Mesothelial cell of epicardium (in vitro differentiated cells): ENCODE data around the gene TMEM132C. TPM values are rescaled to one million over a fixed set of nuclear protein-coding genes. Genes with fewer than 3 reads are reported as not detected.

Experiments used
- DNase-seq, 2 experiments: peaks; one replicate each; pipeline ENCODE4 v3.0.0; 2021; ENCODE audit warnings: low spot score in 2 of 2; ENCODE audit not compliant: unreplicated experiment in 2 of 2
- H3K27ac Mint-ChIP-seq: 2 replicates; pipeline ENCODE4 v1.8.0; 2021; ENCODE audit warnings: mixed read lengths
- H3K27me3 Mint-ChIP-seq: 2 replicates; pipeline ENCODE4 v1.8.0; 2021; ENCODE audit warnings: low read depth, mixed read lengths
- H3K36me3 Mint-ChIP-seq: 2 replicates; pipeline ENCODE4 v1.8.0; 2021; ENCODE audit warnings: mixed read lengths
- H3K4me1 Mint-ChIP-seq: 2 replicates; pipeline ENCODE4 v1.8.0; 2021; ENCODE audit warnings: mixed read lengths
- H3K4me3 Mint-ChIP-seq: 2 replicates; pipeline ENCODE4 v1.8.0; 2021; ENCODE audit warnings: mild to moderate bottlenecking, moderate library complexity, mixed read lengths
- H3K9me3 Mint-ChIP-seq: 2 replicates; pipeline ENCODE4 v1.8.0; 2021; ENCODE audit warnings: mixed read lengths
- total RNA-seq: library from RNA; stranded (reverse); gene quantifications from 3 replicates; pipeline ENCODE4 v1.2.1, GENCODE V29; 2021
- TF ChIP-seq, protein P1 (sequence below): fragments of 200-600 bp; sonication (generic); IDR thresholded peaks from one replicate; pipeline ENCODE4 v1.5.0; 2021; ENCODE audit warnings: antibody characterized with exemption; ENCODE audit not compliant: unreplicated experiment

The TMEM132C gene
- total RNA-seq, 1 donor from 2014 or later: 25.5 TPM

- H3K4me3 Mint-ChIP-seq: no peak overlapping the region
- no peak for DNase-seq
- H3K4me1 Mint-ChIP-seq: peaks cover 45% of the 10 kb centered on the region
- H3K9me3 Mint-ChIP-seq: no peaks in the 10 kb centered on the region
- no peaks in the 10 kb centered on the region for H3K36me3 Mint-ChIP-seq
- TF ChIP-seq, protein P1, sequence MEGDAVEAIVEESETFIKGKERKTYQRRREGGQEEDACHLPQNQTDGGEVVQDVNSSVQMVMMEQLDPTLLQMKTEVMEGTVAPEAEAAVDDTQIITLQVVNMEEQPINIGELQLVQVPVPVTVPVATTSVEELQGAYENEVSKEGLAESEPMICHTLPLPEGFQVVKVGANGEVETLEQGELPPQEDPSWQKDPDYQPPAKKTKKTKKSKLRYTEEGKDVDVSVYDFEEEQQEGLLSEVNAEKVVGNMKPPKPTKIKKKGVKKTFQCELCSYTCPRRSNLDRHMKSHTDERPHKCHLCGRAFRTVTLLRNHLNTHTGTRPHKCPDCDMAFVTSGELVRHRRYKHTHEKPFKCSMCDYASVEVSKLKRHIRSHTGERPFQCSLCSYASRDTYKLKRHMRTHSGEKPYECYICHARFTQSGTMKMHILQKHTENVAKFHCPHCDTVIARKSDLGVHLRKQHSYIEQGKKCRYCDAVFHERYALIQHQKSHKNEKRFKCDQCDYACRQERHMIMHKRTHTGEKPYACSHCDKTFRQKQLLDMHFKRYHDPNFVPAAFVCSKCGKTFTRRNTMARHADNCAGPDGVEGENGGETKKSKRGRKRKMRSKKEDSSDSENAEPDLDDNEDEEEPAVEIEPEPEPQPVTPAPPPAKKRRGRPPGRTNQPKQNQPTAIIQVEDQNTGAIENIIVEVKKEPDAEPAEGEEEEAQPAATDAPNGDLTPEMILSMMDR: no peak
- no peak overlapping the region for H3K27ac Mint-ChIP-seq
- peaks cover 57% of the 10 kb centered on the region for H3K27me3 Mint-ChIP-seq
These were observed 98.1 kb downstream of the TMEM132C start for GRCh38 chr12:128365032-128365431.

DNA sequence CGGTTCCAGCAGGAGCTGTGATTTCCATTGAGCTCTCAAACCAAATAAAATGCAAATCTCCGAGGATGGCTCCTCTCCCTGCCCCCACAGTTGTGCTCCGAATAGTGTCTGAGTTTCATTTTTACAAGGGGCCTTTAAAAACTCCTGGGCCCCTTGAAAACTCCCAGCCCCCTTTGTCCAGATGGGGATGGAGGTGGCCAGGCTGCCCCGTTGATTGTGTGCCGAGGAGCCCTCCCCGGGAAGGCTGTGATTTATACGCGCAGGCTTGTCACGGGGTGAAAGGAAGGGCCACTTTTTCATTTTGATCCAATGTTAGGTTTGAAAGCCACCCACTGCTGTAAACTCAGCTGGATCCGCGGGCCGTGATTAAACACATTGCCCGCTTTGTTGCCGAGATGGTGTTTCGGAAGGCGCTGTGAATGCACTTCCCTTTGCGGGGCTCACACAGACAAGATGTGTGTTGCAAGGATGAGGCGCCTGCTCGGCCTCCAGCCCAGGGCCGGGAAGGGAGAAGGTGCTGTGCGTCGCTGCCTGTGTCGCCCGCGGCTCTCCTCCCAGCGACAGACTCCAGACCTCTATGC, 98.8 kb downstream of the TMEM132C start:
- Mint-ChIP-seq H3K4me3 (peak overlapping the region; percentile 57), H3K27me3 (peaks cover 55% of the 10 kb centered on the region), H3K4me1 (peaks cover 44% of the 10 kb centered on the region), H3K27ac (peak overlapping the region; percentile 85), H3K9me3 (no peaks in the 10 kb centered on the region), H3K36me3 (no peaks in the 10 kb centered on the region)
- DNase-seq: peak in 1 of 2 experiments; percentile 40
- TF ChIP-seq, protein P1: no peak

DNA sequence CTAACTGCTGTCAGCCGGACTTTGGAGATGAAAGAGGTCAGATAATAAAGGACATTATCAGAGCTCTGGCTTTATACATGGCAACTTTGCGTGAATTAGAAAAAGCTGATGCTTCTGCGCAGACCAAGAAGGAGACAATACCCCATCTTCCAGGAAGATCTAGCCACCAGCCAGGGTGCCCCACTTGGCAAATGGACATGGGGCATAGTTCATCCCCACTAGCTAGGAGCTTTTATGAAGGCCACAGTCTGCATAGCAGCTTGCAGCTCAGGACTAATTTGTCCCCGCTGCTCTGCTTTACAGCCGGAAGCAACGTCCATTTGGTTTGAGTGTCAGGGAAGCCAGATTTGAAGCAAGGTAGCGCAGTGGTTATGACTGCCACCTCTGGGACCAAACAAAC, 101.0 kb downstream of the TMEM132C start:
- TF ChIP-seq, protein P1: no peak
- H3K27ac Mint-ChIP-seq: no peak overlapping the region
- no peaks in the 10 kb centered on the region for H3K9me3 Mint-ChIP-seq
- DNase-seq: no peak
- no peaks in the 10 kb centered on the region for H3K36me3 Mint-ChIP-seq
- peaks cover 27% of the 10 kb centered on the region for H3K4me1 Mint-ChIP-seq
- H3K4me3 Mint-ChIP-seq: no peak overlapping the region
- H3K27me3 Mint-ChIP-seq: peaks cover 45% of the 10 kb centered on the region

DNA sequence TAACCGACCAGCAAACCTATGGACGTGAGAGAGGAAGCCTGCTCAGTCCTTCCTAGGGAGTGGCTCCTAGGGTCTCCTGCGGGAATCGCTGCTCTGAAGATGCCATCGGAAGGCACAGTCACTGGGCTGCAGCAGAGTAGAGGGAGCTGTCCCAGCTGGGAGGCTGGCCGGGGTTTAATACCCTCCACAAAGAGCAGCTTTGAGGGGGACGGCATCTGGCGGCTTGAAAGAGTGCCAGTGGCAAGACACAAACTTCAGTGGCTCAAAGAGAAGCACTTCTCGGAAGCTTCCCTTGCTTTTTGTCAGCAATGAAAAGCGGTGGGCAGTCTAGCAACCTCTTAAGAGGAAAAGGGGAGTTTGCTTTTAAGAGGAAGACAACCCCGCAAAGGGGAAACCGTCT, 114.6 kb downstream of the TMEM132C start:
- Mint-ChIP-seq H3K4me3 (peak overlapping the region; percentile 11), H3K36me3 (no peaks in the 10 kb centered on the region), H3K4me1 (peaks cover 8% of the 10 kb centered on the region), H3K27ac (no peak overlapping the region), H3K27me3 (peaks cover 62% of the 10 kb centered on the region), H3K9me3 (no peaks in the 10 kb centered on the region)
- TF ChIP-seq, protein P1: no peak
- no peak for DNase-seq

- peak overlapping the region; percentile 11 for H3K4me3 Mint-ChIP-seq
- H3K27ac Mint-ChIP-seq: peak overlapping the region; percentile 35
- TF ChIP-seq, protein P1: no peak
- no peaks in the 10 kb centered on the region for H3K9me3 Mint-ChIP-seq
- H3K27me3 Mint-ChIP-seq: peaks cover 64% of the 10 kb centered on the region
- no peak for DNase-seq
- no peaks in the 10 kb centered on the region for H3K36me3 Mint-ChIP-seq
- peaks cover 8% of the 10 kb centered on the region for H3K4me1 Mint-ChIP-seq
These were observed 115.0 kb downstream of the TMEM132C start for GRCh38 chr12:128381946-128382345.
